ENCODE measurements around the gene CDH4. TPM values are rescaled to one million over a fixed set of nuclear protein-coding genes. Genes with fewer than 3 reads are reported as not detected.
A peak's percentile ranks its signal among the peaks of the same experiment; 100 is the strongest.

CDH4 gene
- total RNA-seq, 1 donor from 2014 or later, result 8.9 TPM

GRCh38 chr20:61621035-61621730, 369.1 kb downstream of the CDH4 start:
- no peak for TF ChIP-seq CTCF (conservative IDR thresholded peaks at IDR 0.05)
- Mint-ChIP-seq H3K4me1 (no peaks in the 10 kb centered on the region), H3K9me3 (no peaks in the 10 kb centered on the region), H3K27ac (ENCODE audit: unreplicated experiment) (no peak overlapping the region), H3K27me3 (ENCODE audit: low read depth) (no peaks in the 10 kb centered on the region), H3K4me3 (no peak overlapping the region), H3K36me3 (ENCODE audit: low read depth) (no peaks in the 10 kb centered on the region)
- no peak for DNase-seq (ENCODE audit: low read depth, low spot score)

GRCh38 chr20:61621852-61622251, 369.8 kb downstream of the CDH4 start:
- Mint-ChIP-seq H3K27me3 (ENCODE audit: low read depth) (no peaks in the 10 kb centered on the region), H3K36me3 (ENCODE audit: low read depth) (no peaks in the 10 kb centered on the region), H3K4me1 (no peaks in the 10 kb centered on the region), H3K9me3 (no peaks in the 10 kb centered on the region), H3K4me3 (no peak overlapping the region), H3K27ac (ENCODE audit: unreplicated experiment) (no peak overlapping the region)
- no peak for TF ChIP-seq CTCF (conservative IDR thresholded peaks at IDR 0.05)
- no peak for DNase-seq (ENCODE audit: low read depth, low spot score)

- Mint-ChIP-seq H3K4me3 (no peak overlapping the region), H3K27me3 (ENCODE audit: low read depth) (no peaks in the 10 kb centered on the region)
These were observed 371.4 kb downstream of the CDH4 start for GRCh38 chr20:61623451-61623850.

GRCh38 chr20:61625246-61625645, 373.2 kb downstream of the CDH4 start:
- Mint-ChIP-seq H3K27ac (ENCODE audit: unreplicated experiment) (peak overlapping the region; percentile 19), H3K27me3 (ENCODE audit: low read depth) (no peaks in the 10 kb centered on the region), H3K36me3 (ENCODE audit: low read depth) (no peaks in the 10 kb centered on the region), H3K9me3 (no peaks in the 10 kb centered on the region), H3K4me3 (no peak overlapping the region), H3K4me1 (peaks cover 4% of the 10 kb centered on the region)
- no peak for TF ChIP-seq CTCF (conservative IDR thresholded peaks at IDR 0.05)
- no peak for DNase-seq (ENCODE audit: low read depth, low spot score)

More at GRCh38 chr20:61623451-61623850, 371.4 kb downstream of the CDH4 start:
- TF ChIP-seq CTCF (conservative IDR thresholded peaks at IDR 0.05), result no peak
- no peak for DNase-seq (ENCODE audit: low read depth, low spot score)
- no peaks in the 10 kb centered on the region for H3K36me3 Mint-ChIP-seq (ENCODE audit: low read depth)
- H3K27ac Mint-ChIP-seq (ENCODE audit: unreplicated experiment), result no peak overlapping the region
- H3K9me3 Mint-ChIP-seq, result no peaks in the 10 kb centered on the region
- H3K4me1 Mint-ChIP-seq, result no peaks in the 10 kb centered on the region

- no peaks in the 10 kb centered on the region for H3K9me3 Mint-ChIP-seq
- H3K36me3 Mint-ChIP-seq (ENCODE audit: low read depth), result no peaks in the 10 kb centered on the region
- no peak for DNase-seq (ENCODE audit: low read depth, low spot score)
- TF ChIP-seq CTCF (conservative IDR thresholded peaks at IDR 0.05), result no peak
- H3K4me1 Mint-ChIP-seq, result peaks cover 4% of the 10 kb centered on the region
- no peaks in the 10 kb centered on the region for H3K27me3 Mint-ChIP-seq (ENCODE audit: low read depth)
- H3K27ac Mint-ChIP-seq (ENCODE audit: unreplicated experiment), result peak overlapping the region; percentile 81
- H3K4me3 Mint-ChIP-seq, result no peak overlapping the region
These were observed 374.4 kb downstream of the CDH4 start for GRCh38 chr20:61626412-61626811.

Data from neural crest cell (in vitro differentiated cells).